HTERT RPE-1 (cell line): ENCODE measurements around the gene POMT1.
"Not testable (repeated sequence)": the region's sequence is repeated elsewhere in the genome, so short reads cannot be mapped to it uniquely, and the experiment has no call there.

Experiments
- in situ Hi-C: fragments of 300-500 bp; cut with MboI; formaldehyde crosslinking; loops from 4 replicates; pipeline ENCODE4 v1.14.3; 2020; ENCODE audit warnings: low sequenced_read_pairs

Gene POMT1

DNA sequence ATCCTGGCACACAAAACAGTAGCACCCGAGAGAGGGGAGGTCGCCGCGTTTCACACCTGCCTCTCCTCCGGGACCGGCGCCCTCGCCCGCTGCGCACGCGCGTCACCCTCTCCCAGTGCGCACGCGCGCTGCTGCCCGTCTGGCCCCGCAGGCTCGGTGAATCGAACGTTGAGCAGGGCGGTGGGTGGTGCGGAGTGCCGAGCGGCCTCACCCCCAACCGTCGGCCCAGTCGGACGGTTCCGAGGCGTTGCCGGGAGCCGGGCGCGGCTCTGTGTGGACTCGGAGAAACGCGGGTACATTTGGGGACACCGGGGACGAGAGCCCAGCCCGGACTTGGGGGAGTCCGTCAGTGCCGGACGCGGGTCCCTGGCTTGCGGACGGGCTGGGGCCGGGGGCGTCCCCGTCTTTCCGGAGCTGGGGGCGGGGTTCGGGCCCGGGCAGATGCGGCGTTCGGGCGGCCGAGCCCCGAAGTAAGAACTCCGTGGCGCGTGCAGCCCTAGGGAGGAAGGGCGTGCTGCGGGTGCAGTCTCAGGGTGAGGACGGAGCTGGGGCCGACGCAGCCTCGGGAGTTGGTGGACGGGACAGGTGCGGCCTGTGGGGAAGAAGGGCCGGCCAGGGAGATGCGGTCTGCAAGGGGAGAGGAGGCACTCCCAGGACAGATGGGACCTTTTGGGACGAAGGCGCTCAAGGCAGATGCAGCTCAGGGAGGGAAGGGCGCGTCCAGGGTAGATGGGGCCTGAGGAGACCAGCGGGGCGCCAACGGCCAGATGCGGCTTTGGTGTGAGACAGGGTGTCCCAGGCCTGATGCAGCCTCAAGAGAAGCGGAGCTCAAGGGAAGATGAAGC, at the start of gene POMT1:
Gene POMT1, plus strand, starts transcription at position 138 of the 845 bp plus-strand sequence. CDS start 1,301 bp downstream, outside the sequence.
- in situ Hi-C loops, result no loop called here

- in situ Hi-C loops, result no loop called here
Observed at GRCh38 chr9:131454028-131454427, 48.7 kb upstream of the POMT1 start.

- in situ Hi-C loops, result not testable (repeated sequence)
Observed at GRCh38 chr9:131455655-131456054, 47.1 kb upstream of the POMT1 start.

GRCh38 chr9:131457746-131458145, 45.0 kb upstream of the POMT1 start:
- in situ Hi-C loops, result no loop called here

DNA sequence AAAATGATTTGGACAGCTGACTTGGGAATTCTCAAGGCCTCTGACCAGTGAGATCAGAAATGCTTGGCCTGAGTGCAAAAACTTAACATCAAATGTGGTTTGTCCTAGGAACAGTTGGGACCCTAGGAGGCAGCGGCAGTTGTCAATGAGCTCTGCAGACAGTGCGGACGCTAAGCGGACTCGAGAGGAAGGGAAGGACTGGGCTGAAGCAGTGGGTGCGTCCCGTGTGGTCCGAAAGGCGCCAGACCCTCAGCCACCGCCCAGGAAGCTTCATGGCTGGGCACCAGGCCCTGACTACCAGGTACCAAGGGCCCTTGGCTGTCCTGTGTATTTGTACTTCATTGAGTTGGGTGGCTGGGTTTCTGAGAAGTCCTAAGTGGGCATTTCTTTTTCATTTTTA, 43.7 kb upstream of the POMT1 start:
- in situ Hi-C loops, result no loop called here

- in situ Hi-C loops, result no loop called here
Observed at GRCh38 chr9:131461166-131461565, 41.6 kb upstream of the POMT1 start.

DNA sequence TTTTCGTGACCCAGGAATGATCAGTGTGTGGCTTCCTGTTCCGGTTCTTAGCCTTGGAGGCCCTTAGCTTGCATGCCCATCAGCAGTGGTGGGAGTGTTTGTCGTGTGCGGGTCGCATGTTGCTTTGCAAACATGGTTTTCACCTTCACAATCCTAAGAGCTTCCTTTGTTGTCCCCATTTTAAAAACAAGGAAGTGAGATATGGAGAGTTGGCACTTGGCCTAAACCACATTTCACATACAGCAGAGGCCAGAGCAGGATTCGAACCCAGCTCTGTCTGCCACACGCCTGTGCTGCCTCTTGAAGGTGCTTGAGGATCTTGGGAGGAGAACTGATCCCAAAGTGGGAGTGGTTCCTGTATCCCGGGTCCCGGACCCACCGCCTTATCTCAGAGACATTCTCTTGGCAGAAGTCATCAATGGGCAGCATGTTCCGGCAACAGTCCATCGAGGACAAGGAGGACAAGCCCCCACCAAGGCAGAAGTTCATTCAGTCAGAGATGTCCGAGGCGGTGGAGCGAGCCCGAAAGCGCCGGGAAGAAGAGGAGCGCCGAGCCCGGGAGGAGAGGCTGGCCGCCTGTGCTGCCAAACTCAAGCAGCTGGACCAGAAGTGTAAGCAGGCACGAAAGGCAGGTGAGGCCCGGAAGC, 38.2 kb upstream of the POMT1 start:
- in situ Hi-C loops, result no loop called here

GRCh38 chr9:131465401-131465800, 37.3 kb upstream of the POMT1 start:
- in situ Hi-C loops, result no loop called here

GRCh38 chr9:131467214-131467935, 35.3 kb upstream of the POMT1 start:
- in situ Hi-C loops, result no loop called here

- in situ Hi-C loops, result no loop called here
Observed at GRCh38 chr9:131468031-131468430, 34.7 kb upstream of the POMT1 start.

DNA sequence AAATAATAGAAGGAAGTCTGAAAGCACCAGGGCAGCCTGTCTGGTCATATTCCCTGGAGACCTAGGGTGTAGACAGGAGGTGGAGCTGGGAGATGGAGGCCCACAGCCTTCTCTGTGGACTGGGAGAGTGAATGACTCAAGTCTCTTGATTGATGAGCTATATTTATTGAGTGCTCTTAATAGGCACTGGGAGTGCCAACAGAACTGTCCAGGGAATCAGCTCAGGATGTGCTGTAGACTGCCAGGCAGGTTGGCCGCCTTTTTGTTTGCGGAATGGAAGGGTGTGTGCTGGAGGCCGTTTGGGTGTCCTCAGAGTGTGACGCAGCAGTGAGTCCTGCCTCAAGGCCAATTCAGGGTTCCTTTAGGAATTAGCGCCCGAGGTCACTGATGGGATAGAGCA, 33.4 kb upstream of the POMT1 start:
- in situ Hi-C loops, result no loop called here

GRCh38 chr9:131469951-131470350, 32.8 kb upstream of the POMT1 start:
- in situ Hi-C loops, result no loop called here

DNA sequence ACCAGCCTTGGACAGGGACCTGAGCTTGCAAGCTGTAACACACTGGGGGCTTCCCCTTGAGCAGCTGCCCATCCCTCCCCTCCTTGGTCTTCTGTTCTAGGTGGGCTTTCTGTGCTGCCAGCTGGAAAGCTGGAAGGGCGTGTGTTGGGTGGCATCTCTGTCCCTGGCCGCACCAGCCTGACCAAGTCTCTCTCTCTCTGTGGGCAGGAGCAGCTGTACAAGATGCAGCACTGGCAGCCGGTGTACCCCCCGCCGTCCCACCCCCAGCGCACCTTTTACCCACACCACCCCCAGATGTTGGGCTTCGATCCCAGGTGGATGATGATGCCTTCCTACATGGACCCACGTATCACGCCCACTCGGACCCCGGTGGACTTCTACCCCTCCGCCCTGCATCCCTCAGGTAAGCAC, 32.1 kb upstream of the POMT1 start:
- in situ Hi-C loops, result no loop called here

GRCh38 chr9:131472085-131472484, 30.6 kb upstream of the POMT1 start:
- in situ Hi-C loops, result not testable (repeated sequence)

- in situ Hi-C loops, result no loop called here
Observed at GRCh38 chr9:131473198-131473885, 29.4 kb upstream of the POMT1 start.

DNA sequence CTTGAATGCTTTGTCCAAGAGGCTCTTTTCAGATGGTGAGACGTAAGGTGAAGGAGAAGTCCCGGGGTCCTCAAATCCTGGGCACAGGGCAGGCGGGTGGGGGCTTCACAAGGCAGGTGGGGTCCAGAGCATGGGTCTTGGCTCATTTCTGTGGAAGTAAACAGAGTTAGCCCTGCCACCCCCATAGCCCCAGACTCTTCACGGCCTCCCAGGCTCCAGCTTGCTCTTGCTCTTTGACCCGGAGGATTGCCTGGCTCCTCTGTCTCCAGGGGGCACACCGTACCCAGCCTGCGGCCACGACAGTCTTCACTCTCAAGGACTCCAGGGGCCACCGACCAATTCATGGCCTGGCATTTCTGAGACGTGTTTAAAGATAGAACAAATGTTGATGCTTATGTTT, 28.8 kb upstream of the POMT1 start:
- in situ Hi-C loops, result no loop called here

GRCh38 chr9:131474711-131475110, 28.0 kb upstream of the POMT1 start:
- in situ Hi-C loops, result no loop called here

- in situ Hi-C loops, result no loop called here
Observed at GRCh38 chr9:131475111-131475955, 27.4 kb upstream of the POMT1 start.

DNA sequence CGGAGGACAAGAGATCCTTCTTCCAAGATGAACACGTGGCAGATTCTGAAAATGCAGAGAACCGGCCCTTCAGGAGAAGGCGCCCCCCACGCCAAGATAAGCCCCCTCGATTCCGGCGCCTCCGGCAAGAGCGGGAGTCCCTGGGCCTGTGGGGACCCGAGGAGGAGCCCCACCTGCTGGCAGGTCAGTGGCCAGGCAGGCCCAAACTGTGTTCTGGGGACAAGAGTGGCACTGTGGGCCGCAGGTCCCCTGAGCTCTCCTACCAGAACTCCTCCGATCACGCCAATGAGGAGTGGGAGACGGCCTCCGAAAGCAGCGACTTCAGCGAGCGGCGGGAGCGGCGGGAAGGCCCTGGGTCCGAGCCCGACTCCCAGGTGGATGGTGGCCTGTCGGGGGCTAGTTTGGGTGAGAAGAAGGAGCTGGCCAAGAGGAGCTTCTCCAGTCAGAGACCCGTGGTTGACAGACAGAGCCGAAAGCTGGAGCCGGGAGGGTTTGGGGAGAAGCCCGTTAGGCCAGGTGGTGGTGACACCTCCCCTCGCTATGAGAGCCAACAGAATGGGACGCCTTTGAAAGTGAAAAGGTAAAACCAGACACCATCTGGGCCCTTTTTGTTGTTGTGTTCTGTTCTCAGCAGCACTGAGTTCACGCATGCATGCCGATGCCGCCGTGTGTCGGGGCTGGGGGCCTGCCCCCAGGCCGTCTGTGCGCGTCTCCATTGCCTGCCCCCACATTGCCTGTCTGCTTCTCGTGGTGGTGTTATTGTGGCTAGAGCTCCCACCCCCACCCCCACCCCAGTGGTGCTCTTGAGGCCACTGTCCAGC, 26.6 kb upstream of the POMT1 start:
- in situ Hi-C loops, result no loop called here
